HG03432 (cell line): Measurements from ENCODE around the gene RNF34.
A peak's percentile ranks its signal among the peaks of the same experiment; 100 is the strongest.

ENCODE experiments used
- ATAC-seq: cut with Tn5 transposase; IDR thresholded peaks from one replicate; pipeline ENCODE4 v1.9.1; 2021; ENCODE audit warnings: mild to moderate bottlenecking, moderate library complexity; ENCODE audit not compliant: unreplicated experiment

Gene RNF34

DNA sequence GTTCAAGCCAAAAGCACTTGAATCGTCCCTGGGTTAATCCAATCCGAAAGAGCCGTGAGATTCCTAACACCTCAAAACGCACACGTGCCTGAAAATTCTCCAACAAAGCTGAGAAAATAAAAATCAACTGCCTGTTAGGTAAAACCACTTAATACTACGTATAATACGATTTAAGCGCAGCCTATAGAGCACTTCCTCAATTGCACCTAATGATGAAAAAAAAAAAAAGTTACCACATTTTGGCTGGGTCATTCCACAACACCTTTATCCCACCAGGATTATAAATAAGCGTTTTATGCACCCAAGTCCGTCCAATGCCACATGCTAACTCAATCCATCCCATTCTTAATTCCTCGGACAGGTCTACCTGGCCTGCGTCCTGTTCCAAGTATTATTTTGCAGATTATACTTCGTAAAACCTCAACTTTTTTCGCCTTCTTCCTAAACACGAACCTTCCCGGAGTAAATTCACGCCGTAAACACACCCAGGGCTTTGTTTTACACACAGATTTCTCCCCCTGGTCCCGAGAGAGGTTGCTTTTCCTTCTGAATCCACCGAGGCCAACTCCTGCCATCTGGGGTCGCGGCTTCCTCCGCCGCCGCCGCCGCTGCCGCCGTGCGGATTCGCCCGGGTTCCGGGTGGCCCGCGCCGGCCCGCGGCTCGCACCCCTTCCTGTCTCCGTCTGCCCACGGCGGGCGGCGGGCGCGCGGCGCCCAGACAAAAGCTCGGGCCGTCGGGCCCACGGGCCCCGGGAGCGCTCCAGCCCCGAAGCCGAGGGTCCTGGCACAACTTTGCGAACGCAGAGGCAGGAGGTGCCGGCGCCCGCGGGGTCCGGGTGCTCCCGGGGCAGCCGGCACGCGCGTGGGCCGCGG lies 66.2 kb downstream of the RNF34 start:
- ATAC-seq: peak; percentile 13

GRCh38 chr12:121466794-121467637 lies 67.1 kb downstream of the RNF34 start:
- ATAC-seq: peak; percentile 92

- ATAC-seq: no peak
Observed at GRCh38 chr12:121467638-121468498, 68.0 kb downstream of the RNF34 start.

GRCh38 chr12:121468499-121468801 lies 68.5 kb downstream of the RNF34 start:
- no peak for ATAC-seq

DNA sequence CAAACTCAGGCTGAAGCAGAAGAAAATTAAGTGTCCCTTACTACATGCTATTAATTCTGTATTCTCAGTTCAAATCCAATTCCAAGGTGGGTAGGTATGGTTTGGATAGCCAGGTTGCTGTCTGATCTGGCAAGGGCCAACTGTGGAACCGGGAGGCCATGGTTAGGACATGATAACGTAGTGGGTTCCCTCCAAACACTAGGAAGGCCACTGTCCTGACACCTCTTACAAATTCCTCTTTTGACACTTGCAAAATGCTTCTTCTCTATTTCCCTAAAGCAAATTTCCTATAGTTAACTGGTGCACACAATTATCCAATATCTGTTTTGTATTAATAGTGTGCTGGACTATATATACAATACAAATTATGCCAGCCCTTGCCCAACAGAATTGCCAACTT lies 70.8 kb downstream of the RNF34 start:
- ATAC-seq: no peak

- no peak for ATAC-seq
Observed at GRCh38 chr12:121472150-121472905, 72.4 kb downstream of the RNF34 start.
